ENCODE data around the gene PCDHGA5. TPM values are rescaled to one million over a fixed set of nuclear protein-coding genes. Genes with fewer than 3 reads are reported as not detected.

The PCDHGA5 gene
- polyA plus RNA-seq, 3 donors, result not detected

- H3K9me3 Mint-ChIP-seq, result peaks cover 43 to 82% (median 73%) of the 10 kb centered on the region in 7 donors
- no peaks in the 10 kb centered on the region for H3K36me3 ChIP-seq (replicated peaks in 1 of 2; ENCODE audit: control insufficient read depth in 1 of 2, insufficient read depth in 2 of 2, low read length in 2 of 2)
- peak overlapping the region in 1 of 2 donors; percentile 83 for H3K4me3 Mint-ChIP-seq
- no peak overlapping the region for H3K9ac ChIP-seq (ENCODE audit: insufficient read depth, low read length, poor library complexity, severe bottlenecking)
- no peak for DNase-seq
- no peak overlapping the region for H3K27ac ChIP-seq (ENCODE audit: low read depth in 1 of 2, low read length in 2 of 2)
- no peaks in the 10 kb centered on the region for H3K79me2 ChIP-seq (ENCODE audit: insufficient read depth, low read length)
- H4K20me1 ChIP-seq (ENCODE audit: insufficient read depth, low read length), result no peaks in the 10 kb centered on the region
- no peak overlapping the region for H2AFZ ChIP-seq (ENCODE audit: insufficient read depth, low read depth, low read length, poor library complexity, severe bottlenecking)
- peaks cover 2% of the 10 kb centered on the region for H3K4me1 Mint-ChIP-seq
- no peaks in the 10 kb centered on the region for H3K4me1 ChIP-seq (ENCODE audit: control insufficient read depth in 1 of 2, insufficient read depth in 2 of 2, low read length in 2 of 2)
- H3K36me3 Mint-ChIP-seq, result peaks cover 16 to 20% of the 10 kb centered on the region in 2 donors
- no peak overlapping the region for H3K4me3 ChIP-seq (replicated peaks in 1 of 3; ENCODE audit: low read depth in 2 of 3, low read length in 3 of 3)
- H3K27me3 ChIP-seq (ENCODE audit: control insufficient read depth in 2 of 2, insufficient read depth in 2 of 2, low read length in 2 of 2), result peaks cover 53 to 93% of the 10 kb centered on the region in 2 donors
- H3K4me2 ChIP-seq (replicated peaks; ENCODE audit: extremely low read depth, low read length, poor library complexity, severe bottlenecking), result no peak overlapping the region
- H3K9me3 ChIP-seq (replicated peaks in 1 of 2; ENCODE audit: control insufficient read depth in 1 of 2, insufficient read depth in 1 of 2, low read length in 2 of 2), result peaks cover 55 to 72% of the 10 kb centered on the region in 2 donors
- intact Hi-C loops (cut with micrococcal nuclease), result no loop called here
- no peak for TF ChIP-seq CTCF (IDR thresholded peaks at IDR 0.05)
- no peak overlapping the region for H3K27ac Mint-ChIP-seq
- H3K27me3 Mint-ChIP-seq (ENCODE audit: low read depth in 3 of 3), result peaks cover 67 to 73% (median 68%) of the 10 kb centered on the region in 3 donors
Measured at GRCh38 chr5:141362719-141363118, 1.2 kb upstream of the PCDHGA5 start.

GRCh38 chr5:141366016-141366896 is 2.3 kb downstream of the PCDHGA5 start:
- intact Hi-C loops (cut with micrococcal nuclease), result no loop called here
- peaks cover 41 to 79% (median 70%) of the 10 kb centered on the region in 7 donors for H3K9me3 Mint-ChIP-seq
- H3K79me2 ChIP-seq (ENCODE audit: insufficient read depth, low read length), result no peaks in the 10 kb centered on the region
- H3K9ac ChIP-seq (ENCODE audit: insufficient read depth, low read length, poor library complexity, severe bottlenecking), result no peak overlapping the region
- H3K4me1 ChIP-seq (ENCODE audit: control insufficient read depth in 1 of 2, insufficient read depth in 2 of 2, low read length in 2 of 2), result no peaks in the 10 kb centered on the region
- DNase-seq, result no peak
- no peaks in the 10 kb centered on the region for H3K36me3 ChIP-seq (replicated peaks in 1 of 2; ENCODE audit: control insufficient read depth in 1 of 2, insufficient read depth in 2 of 2, low read length in 2 of 2)
- 36% methylated on average over 31 of the region's 46 CpGs for WGBS (ENCODE audit: insufficient coverage)
- H3K4me3 Mint-ChIP-seq, result peak overlapping the region in 1 of 2 donors; percentile 71
- peaks cover 57 to 97% of the 10 kb centered on the region in 2 donors for H3K27me3 ChIP-seq (ENCODE audit: control insufficient read depth in 2 of 2, insufficient read depth in 2 of 2, low read length in 2 of 2)
- no peak overlapping the region for H3K27ac Mint-ChIP-seq
- no peak overlapping the region for H3K4me2 ChIP-seq (replicated peaks; ENCODE audit: extremely low read depth, low read length, poor library complexity, severe bottlenecking)
- H3K4me3 ChIP-seq (replicated peaks in 1 of 3; ENCODE audit: low read depth in 2 of 3, low read length in 3 of 3), result no peak overlapping the region
- H3K4me1 Mint-ChIP-seq, result peaks cover 8% of the 10 kb centered on the region
- H2AFZ ChIP-seq (ENCODE audit: insufficient read depth, low read depth, low read length, poor library complexity, severe bottlenecking), result no peak overlapping the region
- H3K36me3 Mint-ChIP-seq, result peaks cover 11 to 14% of the 10 kb centered on the region in 2 donors
- no peak for TF ChIP-seq CTCF (IDR thresholded peaks at IDR 0.05)
- H3K27me3 Mint-ChIP-seq (ENCODE audit: low read depth in 3 of 3), result peaks cover 70 to 80% (median 78%) of the 10 kb centered on the region in 3 donors
- H4K20me1 ChIP-seq (ENCODE audit: insufficient read depth, low read length), result no peaks in the 10 kb centered on the region
- no peak overlapping the region for H3K27ac ChIP-seq (ENCODE audit: low read depth in 1 of 2, low read length in 2 of 2)
- H3K9me3 ChIP-seq (replicated peaks in 1 of 2; ENCODE audit: control insufficient read depth in 1 of 2, insufficient read depth in 1 of 2, low read length in 2 of 2), result peaks cover 52 to 68% of the 10 kb centered on the region in 2 donors
